Hematopoietic multipotent progenitor cell treated with erythropoietin and hydrocortisone succinate and interleukin-3 and kit ligand, for 17 days (in vitro differentiated cells): Measurements from ENCODE around the gene XRN2.
"Not testable (repeated sequence)": the region's sequence is repeated elsewhere in the genome, so short reads cannot be mapped to it uniquely, and the experiment has no call there.

ENCODE experiments used
- DNase-seq: peaks from one replicate; pipeline ENCODE4 v3.0.0-alpha.2; 2015; ENCODE audit warnings: low spot score

XRN2 gene

GRCh38 chr20:21352703-21353102 is 49.6 kb downstream of the XRN2 start:
- DNase-seq, result peak; percentile 23

GRCh38 chr20:21353236-21353635 is 50.1 kb downstream of the XRN2 start:
- no peak for DNase-seq

- DNase-seq, result no peak
These were observed 52.9 kb downstream of the XRN2 start for GRCh38 chr20:21355981-21356380.

- no peak for DNase-seq
These were observed 53.3 kb downstream of the XRN2 start for GRCh38 chr20:21356386-21356785.

- no peak for DNase-seq
These were observed 54.7 kb downstream of the XRN2 start for GRCh38 chr20:21357844-21358243.

GRCh38 chr20:21358737-21359136 is 55.6 kb downstream of the XRN2 start:
- no peak for DNase-seq

GRCh38 chr20:21360705-21361104 is 57.6 kb downstream of the XRN2 start:
- no peak for DNase-seq

- no peak for DNase-seq
These were observed 58.1 kb downstream of the XRN2 start for GRCh38 chr20:21361266-21361665.

- no peak for DNase-seq
These were observed 61.3 kb downstream of the XRN2 start for GRCh38 chr20:21364413-21364812.

GRCh38 chr20:21365771-21366170 is 62.6 kb downstream of the XRN2 start:
- DNase-seq, result no peak

GRCh38 chr20:21366273-21366672 is 63.1 kb downstream of the XRN2 start:
- not testable (repeated sequence) for DNase-seq

- no peak for DNase-seq
These were observed 65.7 kb downstream of the XRN2 start for GRCh38 chr20:21368791-21369190.

- DNase-seq, result no peak
These were observed 68.1 kb downstream of the XRN2 start for GRCh38 chr20:21371193-21371592.

GRCh38 chr20:21372016-21372415 is 68.9 kb downstream of the XRN2 start:
- no peak for DNase-seq

- DNase-seq, result no peak
These were observed 70.3 kb downstream of the XRN2 start for GRCh38 chr20:21373436-21373835.

GRCh38 chr20:21376626-21377025 is 73.5 kb downstream of the XRN2 start:
- DNase-seq, result no peak

- DNase-seq, result no peak
These were observed 74.6 kb downstream of the XRN2 start for GRCh38 chr20:21377701-21378100.

- no peak for DNase-seq
These were observed 75.1 kb downstream of the XRN2 start for GRCh38 chr20:21378259-21378658.

- DNase-seq, result no peak
These were observed 77.6 kb downstream of the XRN2 start for GRCh38 chr20:21380711-21381110.

GRCh38 chr20:21381619-21382018 is 78.5 kb downstream of the XRN2 start:
- no peak for DNase-seq

- DNase-seq, result no peak
These were observed 81.3 kb downstream of the XRN2 start for GRCh38 chr20:21384308-21384892.

GRCh38 chr20:21386111-21386510 is 83.0 kb downstream of the XRN2 start:
- DNase-seq, result no peak

- DNase-seq, result no peak
These were observed 84.4 kb downstream of the XRN2 start for GRCh38 chr20:21387528-21387927.

- DNase-seq, result no peak
These were observed 85.4 kb downstream of the XRN2 start for GRCh38 chr20:21388566-21388965.

- no peak for DNase-seq
These were observed 86.2 kb downstream of the XRN2 start for GRCh38 chr20:21389368-21389767.
